GM12801 (cell line): ENCODE data around the gene HSPB2.

Experiments
- TF ChIP-seq, protein P1 (sequence below): IDR thresholded peaks from one replicate; pipeline ENCODE4 v1.5.1; 2011; ENCODE audit warnings: control low read depth; ENCODE audit not compliant: insufficient read length; ENCODE audit errors: extremely low read depth

Gene HSPB2

DNA sequence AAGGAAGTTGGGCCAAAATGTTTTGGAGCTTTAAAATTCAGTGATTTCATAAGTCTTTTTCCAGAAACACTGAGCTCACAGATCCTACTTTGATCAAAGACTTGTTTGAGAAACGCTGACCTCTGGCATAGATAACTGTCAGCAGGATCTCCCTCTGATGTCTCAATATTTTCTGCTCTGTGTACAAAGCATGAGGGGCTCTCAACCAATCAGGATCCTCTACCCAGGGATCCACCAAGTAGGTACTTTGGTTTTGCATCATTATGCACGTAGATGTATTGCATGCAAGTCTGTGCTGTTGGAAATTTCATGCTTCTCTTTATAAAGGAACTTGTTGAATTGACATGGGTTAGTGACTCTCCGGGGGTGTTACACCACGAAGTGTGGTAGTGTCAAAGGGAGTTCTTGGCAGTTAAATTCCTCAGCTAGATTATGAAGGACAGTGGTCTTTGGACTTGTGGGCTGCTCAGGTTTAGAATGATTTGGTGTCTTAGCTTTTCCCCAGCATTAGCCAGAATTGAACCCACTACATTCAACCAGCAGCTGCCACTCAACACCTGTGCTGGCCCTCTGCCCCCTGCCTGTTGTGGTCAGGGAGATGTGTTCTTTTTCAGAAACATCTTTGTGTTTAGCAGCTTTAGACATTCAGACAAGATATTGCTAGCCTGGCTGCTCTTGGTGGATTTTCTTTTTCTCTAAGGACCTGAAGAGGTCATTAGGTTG, 22.9 kb downstream of the HSPB2 start:
- TF ChIP-seq, protein P1, sequence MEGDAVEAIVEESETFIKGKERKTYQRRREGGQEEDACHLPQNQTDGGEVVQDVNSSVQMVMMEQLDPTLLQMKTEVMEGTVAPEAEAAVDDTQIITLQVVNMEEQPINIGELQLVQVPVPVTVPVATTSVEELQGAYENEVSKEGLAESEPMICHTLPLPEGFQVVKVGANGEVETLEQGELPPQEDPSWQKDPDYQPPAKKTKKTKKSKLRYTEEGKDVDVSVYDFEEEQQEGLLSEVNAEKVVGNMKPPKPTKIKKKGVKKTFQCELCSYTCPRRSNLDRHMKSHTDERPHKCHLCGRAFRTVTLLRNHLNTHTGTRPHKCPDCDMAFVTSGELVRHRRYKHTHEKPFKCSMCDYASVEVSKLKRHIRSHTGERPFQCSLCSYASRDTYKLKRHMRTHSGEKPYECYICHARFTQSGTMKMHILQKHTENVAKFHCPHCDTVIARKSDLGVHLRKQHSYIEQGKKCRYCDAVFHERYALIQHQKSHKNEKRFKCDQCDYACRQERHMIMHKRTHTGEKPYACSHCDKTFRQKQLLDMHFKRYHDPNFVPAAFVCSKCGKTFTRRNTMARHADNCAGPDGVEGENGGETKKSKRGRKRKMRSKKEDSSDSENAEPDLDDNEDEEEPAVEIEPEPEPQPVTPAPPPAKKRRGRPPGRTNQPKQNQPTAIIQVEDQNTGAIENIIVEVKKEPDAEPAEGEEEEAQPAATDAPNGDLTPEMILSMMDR = no peak

DNA sequence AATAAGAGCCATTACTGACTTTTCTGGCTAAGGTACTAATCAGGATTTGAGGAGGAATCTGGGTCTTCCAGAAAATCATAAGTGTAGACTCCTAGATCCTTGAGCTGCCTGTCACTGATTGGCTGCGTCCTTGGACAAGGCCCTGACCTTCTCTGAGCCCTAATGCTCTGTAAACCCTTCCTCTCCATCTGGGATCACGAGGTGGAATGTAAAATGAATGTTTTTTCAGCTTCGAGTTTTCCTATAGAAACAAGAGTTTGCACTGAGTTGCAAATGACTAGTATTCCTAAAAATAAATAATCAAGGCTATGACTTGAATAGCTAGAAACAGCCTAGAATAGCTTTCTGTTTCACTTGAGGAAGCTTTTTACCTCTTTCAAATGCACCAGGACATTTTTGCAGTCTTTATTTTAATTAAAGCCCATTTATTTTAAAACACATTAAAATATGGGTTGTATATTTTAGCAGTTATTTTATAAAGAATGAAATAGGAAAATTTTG, 23.6 kb downstream of the HSPB2 start:
- TF ChIP-seq, protein P1 = no peak

DNA sequence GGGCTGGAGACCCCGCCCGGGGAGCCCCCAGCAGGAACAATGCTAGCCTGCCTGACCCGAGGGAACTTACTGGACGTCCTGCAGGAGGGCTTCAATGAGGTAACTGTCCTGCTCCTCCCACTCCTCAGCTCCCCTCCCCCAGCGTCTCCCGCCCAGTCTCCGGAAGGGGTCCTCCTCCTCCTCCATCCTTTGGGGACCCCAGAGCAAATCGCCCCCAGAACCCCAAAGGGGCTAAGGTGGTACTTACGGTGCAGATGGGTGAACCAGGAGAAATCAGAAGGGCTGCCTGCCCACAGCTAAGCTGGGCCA, 24.9 kb downstream of the HSPB2 start:
- TF ChIP-seq, protein P1 = no peak

DNA sequence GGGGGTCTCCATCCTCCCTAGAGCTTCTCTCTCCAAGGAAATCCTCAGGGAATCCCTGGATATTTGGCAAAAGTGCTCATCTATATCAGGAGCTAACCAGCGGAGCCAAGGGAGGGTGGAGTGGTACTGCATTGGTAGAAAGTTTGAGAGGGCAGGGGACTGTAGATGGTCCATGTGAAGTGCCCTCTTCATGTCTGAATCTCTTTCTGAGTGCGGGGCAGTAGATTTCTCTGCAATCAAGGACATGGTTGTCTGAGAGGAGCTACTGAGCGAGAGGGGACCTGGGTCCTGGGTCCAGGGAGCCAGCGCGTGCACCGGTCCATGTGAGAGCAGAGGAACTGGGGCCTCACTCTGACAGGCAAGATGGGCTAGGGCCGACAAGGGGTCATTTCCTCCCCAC, 25.3 kb downstream of the HSPB2 start:
- TF ChIP-seq, protein P1 = no peak

DNA sequence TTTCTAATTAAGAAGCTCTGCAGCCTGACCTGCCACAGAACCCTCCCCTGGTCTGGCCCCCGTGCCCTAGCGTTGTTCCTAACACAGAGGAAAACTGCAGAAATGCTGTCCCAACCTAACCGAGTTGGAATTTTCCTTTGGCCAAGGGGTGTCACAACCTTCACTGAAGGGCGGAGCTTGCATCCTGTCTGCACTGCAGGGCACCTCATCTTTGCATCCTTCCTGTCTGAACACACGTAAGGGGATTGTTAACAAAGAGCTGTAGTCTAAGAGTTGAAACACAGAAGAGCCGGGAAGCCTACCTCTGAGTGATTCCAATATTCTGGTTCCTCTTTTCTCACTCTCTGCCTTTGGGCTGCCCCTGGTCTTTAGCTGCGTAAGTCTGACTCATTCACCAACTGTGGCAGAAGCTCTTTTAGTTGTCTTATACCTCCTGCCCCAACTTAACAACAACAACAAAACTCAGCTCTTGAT, 26.2 kb downstream of the HSPB2 start:
- TF ChIP-seq, protein P1 = no peak

DNA sequence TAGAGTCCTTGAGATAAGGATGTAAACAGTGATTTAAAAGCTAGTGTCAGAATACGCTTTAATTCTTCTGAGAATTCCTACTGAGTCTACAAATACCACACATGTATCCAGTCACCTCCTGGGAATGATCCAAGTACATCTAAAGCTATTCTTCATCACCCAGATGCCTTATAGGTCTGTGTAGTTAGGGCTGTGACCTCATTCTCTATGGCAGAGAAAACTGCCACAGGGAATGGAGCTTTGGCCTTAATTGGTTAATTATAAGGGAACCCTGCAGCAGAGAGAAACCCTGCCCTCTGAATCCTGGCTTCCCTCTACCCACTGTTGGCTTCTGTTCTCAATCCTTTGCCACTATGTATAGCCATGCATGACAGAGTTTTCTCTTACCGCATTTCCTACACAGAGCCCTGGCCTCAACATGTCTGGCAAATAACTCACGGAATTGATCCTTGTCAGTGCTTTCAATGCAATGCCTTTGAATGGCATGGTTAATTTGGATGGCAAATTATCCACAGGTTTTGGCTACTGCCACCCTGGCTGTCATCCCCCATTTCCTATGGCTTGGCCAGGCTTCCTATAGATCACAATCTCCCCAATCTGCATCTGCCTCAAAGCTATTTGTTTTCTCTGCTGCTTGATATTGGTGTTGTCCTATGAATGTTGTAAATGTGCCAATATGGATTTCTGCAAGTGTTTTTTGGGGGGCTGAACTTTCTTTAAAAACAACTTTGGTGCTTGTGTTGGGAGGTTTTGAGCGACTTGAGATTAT, 27.5 kb downstream of the HSPB2 start:
- TF ChIP-seq, protein P1 = no peak

DNA sequence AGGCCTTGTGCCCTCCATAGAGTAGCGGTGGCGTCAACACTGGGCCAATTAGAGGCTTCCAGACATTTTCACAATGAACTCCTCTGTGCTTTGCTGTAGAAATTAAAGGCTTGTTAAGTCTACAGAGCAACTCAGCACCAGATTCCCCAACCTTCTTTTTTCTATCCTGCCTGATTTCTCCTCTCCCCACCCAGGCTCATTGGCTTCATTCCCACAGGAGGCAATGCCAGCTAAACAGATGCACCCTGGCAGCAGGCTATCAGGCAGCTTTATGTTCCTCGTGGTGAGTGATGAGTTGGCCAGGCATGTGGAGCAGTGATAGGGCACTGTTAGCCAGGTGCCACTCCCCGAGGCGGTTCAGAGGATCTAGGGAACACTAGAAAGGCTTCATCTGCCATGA, 29.4 kb downstream of the HSPB2 start:
- TF ChIP-seq, protein P1 = no peak
